GM10266 (cell line): ENCODE measurements around the gene NMNAT2.

Experiments used
- DNase-seq: peaks from one replicate; pipeline ENCODE4 v3.0.0; 2012; ENCODE audit errors: extremely low spot score
- CTCF ChIP-seq: IDR thresholded peaks from 2 replicates; pipeline ENCODE4 v1.5.1; 2012; ENCODE audit warnings: mild to moderate bottlenecking, low read depth; ENCODE audit not compliant: control insufficient read depth, insufficient read depth; ENCODE audit errors: missing control alignments

NMNAT2 gene

GRCh38 chr1:183456826-183457225, 38.6 kb upstream of the NMNAT2 start:
- no peak for TF ChIP-seq CTCF

GRCh38 chr1:183454377-183454776, 36.2 kb upstream of the NMNAT2 start:
- no peak for DNase-seq
- no peak for TF ChIP-seq CTCF

More at GRCh38 chr1:183456826-183457225, 38.6 kb upstream of the NMNAT2 start:
- DNase-seq: no peak

- TF ChIP-seq CTCF: no peak
- no peak for DNase-seq
Measured at GRCh38 chr1:183450093-183450492, 31.9 kb upstream of the NMNAT2 start.

- TF ChIP-seq CTCF: no peak
- DNase-seq: no peak
Measured at GRCh38 chr1:183449223-183449770, 31.1 kb upstream of the NMNAT2 start.

GRCh38 chr1:183444243-183444642, 26.1 kb upstream of the NMNAT2 start:
- no peak for TF ChIP-seq CTCF
- no peak for DNase-seq

- TF ChIP-seq CTCF: no peak
- DNase-seq: no peak
Measured at GRCh38 chr1:183443466-183443865, 25.3 kb upstream of the NMNAT2 start.

- TF ChIP-seq CTCF: no peak
- no peak for DNase-seq
Measured at GRCh38 chr1:183443011-183443410, 24.8 kb upstream of the NMNAT2 start.
